ENCODE results near the gene DSE.

DSE gene

GRCh38 chr6:116413357-116413756, 42.6 kb downstream of the DSE start:
- no peak overlapping the region for H3K27ac ChIP-seq (ENCODE audit: low read length)
- DNase-seq: no peak
- H3K36me3 ChIP-seq (ENCODE audit: insufficient read depth, low read length): no peaks in the 10 kb centered on the region
- TF ChIP-seq EZH2 (IDR thresholded peaks at IDR 0.05; ENCODE audit: borderline replicate concordance, low read depth, low read length, severe bottlenecking) (no peak), CTCF (IDR thresholded peaks at IDR 0.05; ENCODE audit: borderline replicate concordance, extremely low read depth, low read length, poor library complexity, severe bottlenecking) (no peak)
- no peaks in the 10 kb centered on the region for H4K20me1 ChIP-seq (ENCODE audit: insufficient read depth, low read length)
- no peak overlapping the region for H3K9ac ChIP-seq (ENCODE audit: low read depth, low read length)
- H3K4me2 ChIP-seq (ENCODE audit: insufficient read depth, low read length): no peak overlapping the region
- H3K27me3 ChIP-seq (ENCODE audit: insufficient read depth, low read length, poor library complexity): no peaks in the 10 kb centered on the region
- H2AFZ ChIP-seq (ENCODE audit: low read depth, low read length): no peak overlapping the region
- H3K79me2 ChIP-seq (ENCODE audit: insufficient read depth, low read length): no peaks in the 10 kb centered on the region
- no peak overlapping the region for H3K4me3 ChIP-seq (ENCODE audit: low read depth in 1 of 2, low read length in 2 of 2)
- no peak for ATAC-seq (ENCODE audit: insufficient read depth, low read depth)
- no peaks in the 10 kb centered on the region for H3K9me3 ChIP-seq (ENCODE audit: insufficient read depth, low read length, severe bottlenecking)
- no peaks in the 10 kb centered on the region for H3K4me1 ChIP-seq (ENCODE audit: insufficient read depth, low read length)

- no peak for DNase-seq
- no peaks in the 10 kb centered on the region for H3K79me2 ChIP-seq (ENCODE audit: insufficient read depth, low read length)
- H3K4me1 ChIP-seq (ENCODE audit: insufficient read depth, low read length): no peaks in the 10 kb centered on the region
- H3K9me3 ChIP-seq (ENCODE audit: insufficient read depth, low read length, severe bottlenecking): no peaks in the 10 kb centered on the region
- no peaks in the 10 kb centered on the region for H3K27me3 ChIP-seq (ENCODE audit: insufficient read depth, low read length, poor library complexity)
- H3K4me3 ChIP-seq (ENCODE audit: low read depth in 1 of 2, low read length in 2 of 2): no peak overlapping the region
- ATAC-seq (ENCODE audit: insufficient read depth, low read depth): no peak
- H3K4me2 ChIP-seq (ENCODE audit: insufficient read depth, low read length): no peak overlapping the region
- H3K9ac ChIP-seq (ENCODE audit: low read depth, low read length): no peak overlapping the region
- H3K36me3 ChIP-seq (ENCODE audit: insufficient read depth, low read length): no peaks in the 10 kb centered on the region
- H3K27ac ChIP-seq (ENCODE audit: low read length): no peak overlapping the region
- no peak overlapping the region for H2AFZ ChIP-seq (ENCODE audit: low read depth, low read length)
- TF ChIP-seq EZH2 (IDR thresholded peaks at IDR 0.05; ENCODE audit: borderline replicate concordance, low read depth, low read length, severe bottlenecking) (no peak), CTCF (IDR thresholded peaks at IDR 0.05; ENCODE audit: borderline replicate concordance, extremely low read depth, low read length, poor library complexity, severe bottlenecking) (no peak)
- H4K20me1 ChIP-seq (ENCODE audit: insufficient read depth, low read length): no peaks in the 10 kb centered on the region
Observed at GRCh38 chr6:116417661-116418060, 46.9 kb downstream of the DSE start.

GRCh38 chr6:116419069-116419786, 48.5 kb downstream of the DSE start:
- DNase-seq (no peak), ATAC-seq (ENCODE audit: insufficient read depth, low read depth) (no peak)
- H3K9ac ChIP-seq (ENCODE audit: low read depth, low read length): no peak overlapping the region
- no peaks in the 10 kb centered on the region for H4K20me1 ChIP-seq (ENCODE audit: insufficient read depth, low read length)
- TF ChIP-seq EZH2 (IDR thresholded peaks at IDR 0.05; ENCODE audit: borderline replicate concordance, low read depth, low read length, severe bottlenecking) (no peak), CTCF (IDR thresholded peaks at IDR 0.05; ENCODE audit: borderline replicate concordance, extremely low read depth, low read length, poor library complexity, severe bottlenecking) (no peak)
- H2AFZ ChIP-seq (ENCODE audit: low read depth, low read length): no peak overlapping the region
- no peaks in the 10 kb centered on the region for H3K9me3 ChIP-seq (ENCODE audit: insufficient read depth, low read length, severe bottlenecking)
- H3K79me2 ChIP-seq (ENCODE audit: insufficient read depth, low read length): no peaks in the 10 kb centered on the region
- H3K4me1 ChIP-seq (ENCODE audit: insufficient read depth, low read length): no peaks in the 10 kb centered on the region
- H3K36me3 ChIP-seq (ENCODE audit: insufficient read depth, low read length): no peaks in the 10 kb centered on the region
- H3K4me2 ChIP-seq (ENCODE audit: insufficient read depth, low read length): no peak overlapping the region
- no peaks in the 10 kb centered on the region for H3K27me3 ChIP-seq (ENCODE audit: insufficient read depth, low read length, poor library complexity)
- no peak overlapping the region for H3K4me3 ChIP-seq (ENCODE audit: low read depth in 1 of 2, low read length in 2 of 2)
- no peak overlapping the region for H3K27ac ChIP-seq (ENCODE audit: low read length)
